Neuronal stem cell (in vitro differentiated cells): ENCODE results near the gene ZSCAN30.

Experiments used
- DNase-seq: peaks from one replicate; pipeline ENCODE4 v3.0.0-alpha.2; 2013; ENCODE audit warnings: low spot score
- H2AFZ ChIP-seq: one replicate; pipeline ENCODE4 v1.6.1; 2013; ENCODE audit warnings: mild to moderate bottlenecking, low read length, inconsistent platforms
- H2AK5ac ChIP-seq: 2 replicates; pipeline ENCODE4 v1.6.1; 2013; ENCODE audit warnings: low read depth, mild to moderate bottlenecking, inconsistent platforms, low read length, moderate library complexity, mixed read lengths
- H2BK120ac ChIP-seq: 2 replicates; pipeline ENCODE4 v1.6.1; 2013; ENCODE audit warnings: low read depth, mild to moderate bottlenecking, inconsistent platforms, low read length, moderate library complexity, mixed read lengths
- H2BK12ac ChIP-seq: one replicate; pipeline ENCODE4 v1.6.1; 2013; ENCODE audit warnings: low read length, inconsistent platforms
- H2BK15ac ChIP-seq: 2 replicates; pipeline ENCODE4 v1.6.1; 2013; ENCODE audit warnings: mild to moderate bottlenecking, low read length, inconsistent platforms, mixed read lengths
- H2BK5ac ChIP-seq: one replicate; pipeline ENCODE4 v1.6.1; 2013; ENCODE audit warnings: inconsistent platforms, mild to moderate bottlenecking, low read length, moderate library complexity
- H3K14ac ChIP-seq: one replicate; pipeline ENCODE4 v1.6.1; 2013; ENCODE audit warnings: low read length, inconsistent platforms
- H3K18ac ChIP-seq: 2 replicates; pipeline ENCODE4 v1.6.1; 2013; ENCODE audit warnings: low read length, inconsistent platforms
- H3K23ac ChIP-seq: 2 replicates; pipeline ENCODE4 v1.6.1; 2013; ENCODE audit warnings: low read depth, mild to moderate bottlenecking, mixed read lengths, low read length, inconsistent platforms; ENCODE audit not compliant: poor library complexity
- H3K27ac ChIP-seq: replicated peaks from 3 replicates; pipeline ENCODE4 v1.5.1; 2013; ENCODE audit warnings: low read length, inconsistent platforms
- H3K27me3 ChIP-seq, 3 experiments: 2 replicates each; pipeline ENCODE4 v1.6.1; 2013; ENCODE audit warnings: low read length in 3 of 3, mild to moderate bottlenecking in 2 of 3, inconsistent platforms in 1 of 3, low read depth in 1 of 3, mixed read lengths in 1 of 3, moderate library complexity in 1 of 3; ENCODE audit not compliant: control insufficient read depth in 3 of 3, insufficient read depth in 3 of 3
- H3K36me3 ChIP-seq, 2 donors: replicated peaks in 1 of 2; 2 replicates each; pipeline ENCODE4 v1.6.1; 2013; ENCODE audit warnings: low read length in 2 of 2; ENCODE audit not compliant: control insufficient read depth in 2 of 2, insufficient read depth in 2 of 2
- H3K4ac ChIP-seq: 2 replicates; pipeline ENCODE4 v1.6.1; 2013; ENCODE audit warnings: inconsistent platforms, mild to moderate bottlenecking, low read length, moderate library complexity
- H3K4me1 ChIP-seq, 2 donors: 1 replicate in 1 of 2; 2 replicates in 1 of 2; pipeline ENCODE4 v1.6.1; 2013; ENCODE audit warnings: low read length in 2 of 2, low read depth in 1 of 2; ENCODE audit not compliant: control insufficient read depth in 2 of 2, insufficient read depth in 1 of 2
- H3K4me2 ChIP-seq: one replicate; pipeline ENCODE4 v1.6.1; 2013; ENCODE audit warnings: mild to moderate bottlenecking, low read length, inconsistent platforms; ENCODE audit not compliant: insufficient read depth, poor library complexity, severe bottlenecking
- H3K4me3 ChIP-seq, 2 donors: 2 replicates each; pipeline ENCODE4 v1.5.1; 2013; ENCODE audit warnings: low read length in 2 of 2, mild to moderate bottlenecking in 2 of 2, inconsistent platforms in 1 of 2, moderate library complexity in 1 of 2
- H3K79me1 ChIP-seq: one replicate; pipeline ENCODE4 v1.6.1; 2013; ENCODE audit warnings: low read depth, mild to moderate bottlenecking, inconsistent platforms, low read length, moderate library complexity
- H3K9ac ChIP-seq: one replicate; pipeline ENCODE4 v1.6.1; 2013; ENCODE audit warnings: mild to moderate bottlenecking, low read depth, low read length, inconsistent platforms; ENCODE audit not compliant: poor library complexity
- H3K9me3 ChIP-seq, 2 donors: replicated peaks in 1 of 2; 2 replicates each; pipeline versions ENCODE3 to v1.6.1; 2013; ENCODE audit warnings: low read length in 2 of 2, mild to moderate bottlenecking in 2 of 2, inconsistent platforms in 1 of 2, low read depth in 1 of 2, mixed read lengths in 1 of 2, moderate library complexity in 1 of 2; ENCODE audit not compliant: control insufficient read depth in 2 of 2, insufficient read depth in 1 of 2
- H4K8ac ChIP-seq: one replicate; pipeline ENCODE4 v1.6.1; 2013; ENCODE audit warnings: low read depth, mild to moderate bottlenecking, inconsistent platforms, low read length, moderate library complexity
- H4K91ac ChIP-seq: one replicate; pipeline ENCODE4 v1.6.1; 2013; ENCODE audit warnings: low read length, low read depth, mild to moderate bottlenecking, inconsistent platforms; ENCODE audit not compliant: poor library complexity
- WGBS, 2 donors: extraction: QIAGEN DNeasy Blood & Tissue Kit; methylation state at CpG; one replicate each; pipeline ENCODE4 v1.1.7; 2013; ENCODE audit warnings: missing lambda C conversion rate in 2 of 2, mixed read lengths in 1 of 2; ENCODE audit not compliant: insufficient read length in 2 of 2, insufficient replicate concordance in 1 of 2; ENCODE audit errors: extremely low coverage in 2 of 2; 5-methylcytosine and 5-hydroxymethylcytosine counted together

The ZSCAN30 gene

DNA sequence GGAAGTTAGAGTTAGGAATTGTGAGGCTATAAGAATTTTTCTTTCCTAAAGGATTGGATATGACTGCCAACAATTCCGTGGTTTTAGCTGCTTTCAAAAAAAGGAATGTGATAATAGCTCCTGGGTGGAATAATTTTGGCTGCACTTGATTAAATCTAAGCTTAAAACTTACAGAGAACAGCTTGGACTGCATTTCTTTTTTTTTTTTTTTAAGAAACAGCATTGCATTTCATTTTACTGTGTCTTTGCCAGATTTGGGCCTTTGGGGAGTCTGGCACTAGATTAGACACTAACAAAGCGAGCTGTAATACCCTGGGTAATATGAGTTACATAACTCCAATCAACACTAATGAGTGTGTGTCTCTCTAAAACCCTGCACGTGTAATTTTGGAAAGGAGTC lies 87.0 kb downstream of the ZSCAN30 start:
- Histone ChIP-seq H3K79me1 (no peaks in the 10 kb centered on the region), H3K9me3 (peaks cover 7 to 10% of the 10 kb centered on the region in 2 donors), H3K18ac (no peak overlapping the region), H2BK120ac (no peak overlapping the region), H2BK15ac (no peak overlapping the region), H3K9ac (no peak overlapping the region), H3K27me3 (no peaks in the 10 kb centered on the region), H3K23ac (no peak overlapping the region), H2AFZ (no peak overlapping the region), H3K4me1 (no peaks in the 10 kb centered on the region), H4K8ac (no peak overlapping the region), H3K36me3 (no peaks in the 10 kb centered on the region), H2BK5ac (no peak overlapping the region), H3K27ac (no peak overlapping the region), H3K4ac (no peak overlapping the region), H3K14ac (no peak overlapping the region), H2AK5ac (no peak overlapping the region), H3K4me3 (no peak overlapping the region), H2BK12ac (no peak overlapping the region), H3K4me2 (no peak overlapping the region), H4K91ac (no peak overlapping the region)
- WGBS, 2 donors: no CpG with 5 or more reads among the region's 3 CpGs
- DNase-seq: no peak

DNA sequence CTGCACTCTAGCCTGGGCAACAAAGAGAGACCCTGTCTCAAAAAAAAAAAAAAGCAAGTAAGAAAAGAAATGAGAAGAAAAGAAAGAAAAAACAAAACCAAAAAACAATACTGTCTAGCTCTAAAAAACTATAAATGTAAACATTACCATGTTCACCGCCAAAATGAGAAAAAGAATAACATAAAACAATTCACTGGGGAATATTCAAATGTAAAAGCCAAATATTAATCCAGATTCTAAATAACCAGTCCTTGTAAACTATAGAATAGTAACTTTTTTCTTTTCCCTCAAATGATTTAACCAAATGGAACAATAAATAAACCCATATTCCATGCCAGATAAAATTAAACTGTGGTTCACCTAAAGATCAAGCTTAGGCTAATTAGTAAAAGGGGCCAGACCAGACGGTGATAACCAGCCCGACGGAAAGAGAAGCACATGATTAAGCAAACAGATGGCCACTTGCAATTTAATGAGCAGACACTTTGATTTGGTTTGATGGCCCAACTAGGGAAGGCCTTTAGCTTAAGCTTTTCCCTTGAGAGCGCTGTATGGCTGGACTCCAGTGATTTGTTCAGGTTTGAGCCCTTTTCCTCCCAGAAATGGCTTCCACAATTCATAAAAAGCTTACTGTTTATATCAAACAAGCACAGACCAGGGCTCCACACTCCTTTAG lies 88.6 kb downstream of the ZSCAN30 start:
- H3K4me1 ChIP-seq: no peaks in the 10 kb centered on the region
- no peak for DNase-seq
- H3K4me3 ChIP-seq: no peak overlapping the region
- peaks cover 7 to 10% of the 10 kb centered on the region in 2 donors for H3K9me3 ChIP-seq
- H3K4ac ChIP-seq: no peak overlapping the region
- H3K14ac ChIP-seq: no peak overlapping the region
- no peak overlapping the region for H2BK5ac ChIP-seq
- H3K9ac ChIP-seq: no peak overlapping the region
- no peak overlapping the region for H4K8ac ChIP-seq
- H4K91ac ChIP-seq: no peak overlapping the region
- H2BK12ac ChIP-seq: no peak overlapping the region
- no peak overlapping the region for H2AK5ac ChIP-seq
- no peaks in the 10 kb centered on the region for H3K36me3 ChIP-seq
- H3K4me2 ChIP-seq: no peak overlapping the region
- H3K27ac ChIP-seq: no peak overlapping the region
- no peak overlapping the region for H3K23ac ChIP-seq
- no peaks in the 10 kb centered on the region for H3K27me3 ChIP-seq
- no peak overlapping the region for H2BK15ac ChIP-seq
- no peaks in the 10 kb centered on the region for H3K79me1 ChIP-seq
- H3K18ac ChIP-seq: no peak overlapping the region
- H2AFZ ChIP-seq: no peak overlapping the region
- no CpG with 5 or more reads among the region's 5 CpGs for WGBS, 2 donors
- no peak overlapping the region for H2BK120ac ChIP-seq
